ENCODE measurements around the gene SLC52A3.
"Not testable (repeated sequence)": the region's sequence is repeated elsewhere in the genome, so short reads cannot be mapped to it uniquely, and the experiment has no call there.

Gene SLC52A3

DNA sequence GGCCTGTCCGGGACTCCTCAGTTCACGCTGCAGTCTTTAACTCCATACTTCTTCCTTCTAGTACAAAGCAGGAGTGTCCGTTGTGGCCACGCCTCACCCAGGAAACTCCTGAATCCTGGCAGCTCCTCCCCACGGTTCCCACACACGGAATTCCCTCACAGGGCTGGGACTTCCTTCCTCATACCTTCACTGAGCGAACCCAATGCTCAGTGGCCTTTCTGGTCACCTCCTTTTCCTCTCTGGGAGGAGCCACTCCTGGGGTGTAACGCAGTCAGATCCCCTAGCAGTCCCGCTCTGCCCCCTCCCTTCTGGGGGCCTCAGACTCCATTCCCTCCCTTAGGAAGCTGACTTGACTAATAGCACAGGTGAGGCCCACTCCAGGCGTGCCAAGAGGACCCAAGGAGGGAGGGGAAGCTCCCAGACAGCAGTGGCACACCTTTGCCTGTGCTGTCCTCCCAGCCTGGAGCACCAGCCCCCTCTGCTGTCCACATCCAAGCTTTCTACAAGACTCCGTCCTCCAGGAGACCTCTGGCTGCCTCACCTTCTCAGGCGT, at the start of gene SLC52A3:
Gene SLC52A3, minus strand, starts transcription at position 75 of the 553 bp plus-strand sequence. CDS start 2,726 bp downstream, outside the sequence.
- no peak for DNase-seq (ENCODE audit: low spot score)

- peak; percentile 80 for DNase-seq (ENCODE audit: low spot score)
Measured at GRCh38 chr20:815914-816606, 47.8 kb upstream of the SLC52A3 start.

DNA sequence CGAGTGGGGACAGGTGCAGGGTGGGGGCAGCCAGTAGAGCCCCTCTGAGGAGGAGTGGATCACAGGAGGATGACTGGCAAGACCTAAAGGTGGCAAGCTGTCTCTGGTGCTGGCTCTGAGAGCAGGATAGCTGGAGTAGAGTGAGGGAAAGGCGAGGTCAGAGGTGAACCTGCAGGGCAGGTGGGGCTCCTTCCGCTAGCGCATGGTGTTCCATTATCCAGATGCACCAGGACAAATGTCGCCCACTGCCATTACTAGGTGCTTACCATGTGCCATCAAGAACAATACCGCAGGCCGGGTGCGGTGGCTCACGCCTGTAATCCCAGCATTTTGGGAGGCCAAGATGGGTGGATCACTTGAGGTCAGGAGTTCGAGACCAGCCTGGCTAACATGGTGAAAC, 46.9 kb upstream of the SLC52A3 start:
- DNase-seq (ENCODE audit: low spot score): no peak

- DNase-seq (ENCODE audit: low spot score): no peak
Measured at GRCh38 chr20:813390-813789, 45.1 kb upstream of the SLC52A3 start.

DNA sequence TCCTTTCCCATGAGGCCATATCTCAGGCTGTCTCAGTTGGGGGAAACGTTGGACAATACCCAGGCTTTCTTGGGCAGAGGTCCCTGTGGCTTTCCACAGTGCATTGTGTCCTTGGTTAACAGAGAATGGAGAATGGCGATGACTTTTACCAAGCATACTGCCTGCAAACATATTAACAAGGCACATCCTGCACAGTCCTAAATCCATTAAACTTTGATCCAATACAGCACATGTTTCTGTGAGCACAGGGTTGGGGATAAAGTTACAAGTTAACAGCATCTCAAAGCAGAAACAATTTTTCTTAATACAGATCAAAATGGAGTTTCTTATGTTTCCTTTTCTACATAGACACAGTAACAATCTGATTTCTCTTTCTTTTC, 44.1 kb upstream of the SLC52A3 start:
- not testable (repeated sequence) for DNase-seq (ENCODE audit: low spot score)

GRCh38 chr20:811776-812434, 43.6 kb upstream of the SLC52A3 start:
- DNase-seq (ENCODE audit: low spot score): not testable (repeated sequence)

DNA sequence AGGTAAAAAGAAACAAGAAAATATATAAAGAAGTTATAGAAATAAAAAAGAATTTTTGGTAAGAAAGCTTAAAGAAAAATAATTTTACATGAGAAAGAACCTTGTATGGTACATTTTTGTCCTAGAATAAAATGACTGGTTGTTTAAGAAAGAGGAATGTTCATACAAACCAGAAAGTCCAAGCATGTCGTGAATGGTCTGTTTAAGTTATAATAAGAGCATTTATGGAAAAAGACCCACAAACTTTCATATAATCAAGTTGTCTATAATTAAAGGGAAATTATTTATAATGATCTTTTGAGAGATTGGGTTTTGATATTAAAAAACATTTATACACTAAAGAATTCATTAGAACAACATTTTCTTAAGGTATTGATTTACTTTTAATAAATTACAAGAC, 37.4 kb upstream of the SLC52A3 start:
- DNase-seq (ENCODE audit: low spot score): no peak

- no peak for DNase-seq (ENCODE audit: low spot score)
Measured at GRCh38 chr20:801678-802077, 33.4 kb upstream of the SLC52A3 start.

GRCh38 chr20:800026-800425, 31.7 kb upstream of the SLC52A3 start:
- DNase-seq (ENCODE audit: low spot score): not testable (repeated sequence)

DNA sequence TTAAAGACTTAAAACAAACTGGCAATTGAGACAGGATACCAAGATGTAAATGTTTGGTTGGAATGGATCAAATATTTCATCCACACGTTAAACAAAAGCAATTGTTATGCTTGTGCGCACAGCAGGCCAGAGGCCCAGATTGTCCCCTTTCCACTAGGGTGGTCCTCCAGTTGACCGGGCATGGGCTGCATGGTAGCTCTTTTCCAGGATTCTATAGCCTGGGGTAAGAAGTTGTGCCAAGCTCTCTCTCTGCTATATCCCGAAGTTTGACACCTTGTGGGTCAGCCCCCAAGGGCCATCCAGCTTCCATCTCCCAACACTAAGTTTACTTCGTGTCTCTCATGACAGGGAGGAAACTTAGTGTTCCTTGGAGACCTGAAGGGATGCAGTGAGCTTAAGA, 30.4 kb upstream of the SLC52A3 start:
- DNase-seq (ENCODE audit: low spot score): not testable (repeated sequence)

DNA sequence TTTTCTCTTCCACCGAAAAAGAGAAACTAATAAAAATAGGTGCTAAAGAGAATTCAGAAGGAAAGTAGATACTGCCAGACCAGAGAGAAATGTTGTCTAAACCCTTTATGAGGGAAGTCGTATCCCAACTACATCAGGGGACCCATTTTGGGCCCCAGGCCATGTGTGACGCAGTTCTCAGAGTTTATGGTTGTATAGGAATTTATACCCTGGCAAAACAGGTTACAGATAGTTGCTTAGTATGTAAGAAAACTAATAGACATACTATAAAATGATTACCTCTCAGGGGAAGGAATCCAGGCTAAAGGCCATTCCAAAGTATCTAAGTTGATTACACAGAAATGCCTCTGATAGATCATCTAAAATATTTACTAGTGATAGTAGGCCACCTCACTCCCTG, 28.6 kb upstream of the SLC52A3 start:
- DNase-seq (ENCODE audit: low spot score): no peak

GRCh38 chr20:792248-792647, 23.9 kb upstream of the SLC52A3 start:
- no peak for DNase-seq (ENCODE audit: low spot score)

DNA sequence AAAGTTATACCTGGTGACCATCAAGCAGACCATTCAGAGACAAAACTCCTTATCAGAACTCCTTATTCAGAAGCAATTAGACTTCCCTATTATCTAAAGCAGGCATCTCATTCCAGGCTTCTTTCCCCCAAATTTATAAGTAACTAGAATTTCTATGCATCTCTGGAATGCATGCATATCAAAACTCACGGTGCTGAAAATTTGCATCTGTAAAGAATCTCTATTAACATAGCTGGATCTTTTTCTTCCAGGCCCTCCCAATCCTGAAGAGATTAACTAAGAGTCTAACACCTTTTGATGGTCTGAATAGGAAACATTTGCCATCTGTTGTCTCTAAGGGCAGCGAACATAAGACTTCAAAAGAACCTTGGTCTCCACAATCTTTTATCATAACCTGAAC, 22.8 kb upstream of the SLC52A3 start:
- no peak for DNase-seq (ENCODE audit: low spot score)

DNA sequence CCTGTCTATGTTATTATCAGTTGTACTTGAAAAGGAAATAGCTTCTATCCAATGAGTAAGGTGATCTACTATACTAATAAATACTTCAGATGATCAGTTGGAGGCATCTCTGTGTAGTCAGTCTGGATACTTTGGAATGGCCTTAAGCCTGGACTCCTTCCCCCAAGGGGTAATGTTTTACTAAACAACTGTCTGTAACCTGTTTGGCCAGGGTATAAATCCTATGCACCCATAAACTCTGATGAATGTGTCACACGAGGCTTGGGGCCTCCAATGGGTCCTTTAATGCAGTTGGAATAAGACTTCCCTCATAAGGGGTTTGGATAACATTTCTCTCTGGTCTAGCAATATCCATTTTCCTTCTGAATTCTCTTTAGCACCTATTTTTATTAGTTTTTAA, 19.5 kb upstream of the SLC52A3 start:
- no peak for DNase-seq (ENCODE audit: low spot score)

GRCh38 chr20:779771-780170, 11.5 kb upstream of the SLC52A3 start:
- DNase-seq (ENCODE audit: low spot score): no peak

DNA sequence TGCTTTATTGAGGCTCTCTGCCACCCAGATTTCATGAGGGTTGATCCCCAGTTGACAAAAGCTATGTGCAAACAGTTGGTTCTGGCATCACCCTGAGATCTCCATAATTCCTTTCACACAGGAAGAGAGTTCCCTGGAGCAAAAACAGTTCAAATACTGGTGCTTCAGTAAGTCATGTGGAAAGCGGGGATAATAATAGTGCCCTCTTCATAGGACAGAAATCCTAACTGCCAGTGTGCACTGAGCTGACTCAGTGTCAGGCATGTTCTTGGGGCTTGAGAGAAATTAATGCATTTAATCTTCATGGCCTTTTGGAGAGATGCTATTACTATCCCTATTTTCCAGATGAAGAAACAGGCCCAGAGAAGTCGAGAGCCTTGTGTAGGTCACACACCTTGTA, 7.9 kb upstream of the SLC52A3 start:
- DNase-seq (ENCODE audit: low spot score): no peak

DNA sequence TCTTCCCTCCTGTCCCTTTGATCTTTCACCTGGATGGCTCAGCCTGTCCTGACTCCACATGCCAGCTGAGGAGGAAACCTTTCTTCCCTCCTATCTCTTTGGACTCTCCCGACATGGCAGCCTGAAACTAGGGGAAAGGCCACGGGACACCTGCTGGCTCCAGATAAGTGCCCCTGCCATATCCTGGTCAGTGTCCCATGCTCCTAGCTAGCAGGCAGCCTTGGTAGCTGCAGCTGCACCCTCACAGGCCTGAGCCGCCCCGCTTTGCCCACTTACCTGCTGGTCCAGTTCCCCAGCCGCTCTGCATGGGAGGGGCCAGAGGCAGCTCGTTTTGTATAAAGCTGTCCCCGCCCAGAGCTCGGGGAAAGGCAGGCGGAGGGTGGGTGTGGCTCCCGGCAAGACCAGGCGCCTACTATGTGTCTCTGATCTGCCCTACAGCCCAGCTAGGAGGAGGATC, 7.4 kb upstream of the SLC52A3 start:
- no peak for DNase-seq (ENCODE audit: low spot score)

DNA sequence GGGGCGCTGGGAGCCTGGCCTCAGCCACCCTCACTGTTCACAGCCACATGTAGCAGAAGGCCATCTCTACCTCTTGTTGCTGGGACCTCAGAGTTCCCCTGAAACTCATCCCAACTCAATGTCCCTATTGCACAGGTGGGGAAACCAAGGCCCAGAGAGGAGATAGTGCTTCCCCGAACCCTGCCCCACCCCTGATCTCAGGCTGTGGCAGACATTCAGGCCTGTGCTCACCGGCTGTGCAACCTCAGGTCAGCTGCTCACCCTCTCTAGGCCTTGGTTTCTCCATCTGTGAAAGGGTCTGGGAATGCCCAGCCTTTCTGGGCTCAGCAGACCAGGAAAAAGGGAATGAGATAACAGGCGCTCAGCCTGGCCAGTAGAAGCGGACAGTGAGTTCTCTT, 6.4 kb upstream of the SLC52A3 start:
- no peak for DNase-seq (ENCODE audit: low spot score)

DNA sequence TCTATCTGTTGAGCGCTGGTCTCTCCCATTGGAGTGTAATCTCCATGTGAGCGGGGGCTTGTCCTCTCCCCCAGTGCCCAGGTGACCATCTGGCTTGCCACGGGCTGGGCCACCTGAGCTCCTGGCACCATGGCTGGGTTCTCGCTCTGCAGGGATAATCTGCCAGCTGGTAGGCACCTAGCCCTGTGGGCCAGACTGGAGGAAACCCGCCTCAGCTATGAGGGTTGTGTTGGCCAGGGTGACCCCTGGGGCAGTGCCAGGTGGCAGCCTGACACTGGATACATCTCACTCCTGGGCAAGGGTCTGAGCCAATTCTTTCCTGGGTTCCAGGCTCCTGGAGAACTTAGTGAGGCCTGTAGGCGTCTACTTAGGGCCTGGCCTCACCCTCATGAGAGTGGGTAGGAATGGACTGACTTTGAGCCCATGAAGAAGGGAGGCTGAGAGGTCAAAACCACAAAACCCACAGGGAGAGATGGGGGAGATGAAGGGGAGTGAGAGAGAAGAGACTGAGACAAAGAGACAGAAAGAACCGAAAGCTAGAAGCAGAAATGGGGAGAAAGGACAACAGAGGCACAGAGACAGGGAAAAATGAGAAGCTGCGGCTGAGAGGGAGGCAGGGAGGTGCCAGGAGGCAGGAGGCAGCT, 5.8 kb upstream of the SLC52A3 start:
- DNase-seq (ENCODE audit: low spot score): no peak

DNA sequence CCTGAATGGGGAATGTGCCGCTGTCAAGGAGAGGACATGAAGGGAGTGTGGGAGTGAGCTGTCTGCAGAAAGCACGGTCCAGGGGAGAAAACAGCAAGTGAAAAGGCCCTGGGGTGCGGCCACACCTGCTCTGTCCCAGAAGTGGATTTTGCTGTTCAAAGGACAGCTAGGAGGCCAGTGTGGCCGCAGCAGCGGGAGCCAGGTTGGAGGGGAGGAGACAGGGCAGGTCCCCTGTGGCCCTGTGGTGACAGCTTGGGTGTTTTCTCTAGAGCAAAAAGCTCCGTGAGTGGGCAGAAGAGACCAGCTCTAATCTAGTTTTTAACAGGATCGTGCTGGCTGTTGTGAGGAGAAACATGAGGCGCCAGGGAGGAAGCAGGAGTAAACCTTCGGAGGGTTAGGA, 4.5 kb upstream of the SLC52A3 start:
- no peak for DNase-seq (ENCODE audit: low spot score)

DNA sequence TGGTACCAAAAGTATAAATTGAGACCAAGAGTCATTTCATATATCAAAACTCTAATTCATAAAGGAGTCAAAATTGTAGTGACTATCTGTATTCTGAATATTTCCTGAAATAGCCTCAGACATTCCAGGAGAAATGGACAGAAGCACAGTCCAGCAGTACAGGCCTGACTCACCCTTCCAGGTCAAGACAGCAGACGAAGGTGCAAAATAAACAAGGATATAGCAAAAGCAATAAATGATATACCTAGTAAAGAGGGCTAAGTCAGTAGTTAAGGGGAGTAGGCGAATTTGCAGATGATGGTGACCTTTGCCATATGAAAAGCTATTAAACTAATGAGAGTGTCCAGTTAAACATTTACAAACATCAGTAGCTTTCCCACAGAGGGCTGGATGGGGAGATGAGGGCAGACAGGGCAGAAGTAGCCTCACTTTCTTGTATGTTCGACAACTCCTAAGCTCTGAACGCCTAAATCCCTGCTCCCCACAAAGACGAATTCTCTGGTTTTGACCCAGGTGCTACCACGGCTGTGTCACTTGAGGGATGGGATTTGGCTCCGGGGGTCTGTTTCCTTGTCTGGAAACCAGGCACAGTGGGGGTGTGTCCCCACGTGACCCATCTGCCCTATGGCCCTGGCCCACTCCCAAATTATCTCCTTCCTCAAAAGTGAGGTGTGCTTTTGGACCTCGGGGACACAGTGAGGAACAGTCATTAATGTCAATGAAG, 3.6 kb upstream of the SLC52A3 start:
- no peak for DNase-seq (ENCODE audit: low spot score)

- DNase-seq (ENCODE audit: low spot score): no peak
Measured at GRCh38 chr20:770691-771090, 2.4 kb upstream of the SLC52A3 start.
